GM12872 (cell line): ENCODE data around the gene CTDSPL.

Experiments
- CTCF ChIP-seq: IDR thresholded peaks from 3 replicates; pipeline ENCODE4 v1.5.1; 2011; ENCODE audit warnings: low read depth, mild to moderate bottlenecking, low read length, moderate library complexity; ENCODE audit not compliant: insufficient read depth

The CTDSPL gene

GRCh38 chr3:38027466-38028465 lies 166.1 kb downstream of the CTDSPL start:
- no peak for TF ChIP-seq CTCF

- TF ChIP-seq CTCF: no peak
These were observed 167.1 kb downstream of the CTDSPL start for GRCh38 chr3:38028621-38029361.

GRCh38 chr3:38029400-38030125 lies 167.9 kb downstream of the CTDSPL start, which contains the start of gene PLCD1:
TSS of gene PLCD1 (minus strand) at chr3:38029642. CDS start at chr3:38029539, 103 bp downstream.
- no peak for TF ChIP-seq CTCF

GRCh38 chr3:38030126-38031021 lies 168.7 kb downstream of the CTDSPL start:
- 0 out of 3 replicates have a peak, but pooled peaks have one; percentile 1 for TF ChIP-seq CTCF

- TF ChIP-seq CTCF: no peak
These were observed 169.6 kb downstream of the CTDSPL start for GRCh38 chr3:38031022-38031994.
